GM21786 (cell line): ENCODE data around the gene PTPRN.
"Not testable (repeated sequence)": the region's sequence is repeated elsewhere in the genome, so short reads cannot be mapped to it uniquely, and the experiment has no call there.

Experiments
- ATAC-seq: cut with Tn5 transposase; IDR thresholded peaks from one replicate; pipeline ENCODE4 v1.9.1; 2021; ENCODE audit not compliant: unreplicated experiment

PTPRN gene

GRCh38 chr2:219309278-219309677 is at the start of gene PTPRN:
Gene PTPRN (minus strand): TSS chr2:219309401. CDS start chr2:219309332, 69 bp downstream.
- ATAC-seq, result no peak

- ATAC-seq, result no peak
Observed at GRCh38 chr2:219358170-219359075, 49.2 kb upstream of the PTPRN start.

- no peak for ATAC-seq
Observed at GRCh38 chr2:219356834-219357233, 47.6 kb upstream of the PTPRN start.

- ATAC-seq, result no peak
Observed at GRCh38 chr2:219354582-219354981, 45.4 kb upstream of the PTPRN start.

GRCh38 chr2:219353129-219353528 is 43.9 kb upstream of the PTPRN start:
- ATAC-seq, result no peak

- ATAC-seq, result no peak
Observed at GRCh38 chr2:219352448-219353023, 43.3 kb upstream of the PTPRN start.

GRCh38 chr2:219350710-219351221 is 41.6 kb upstream of the PTPRN start:
- ATAC-seq, result no peak

- ATAC-seq, result no peak
Observed at GRCh38 chr2:219350215-219350614, 41.0 kb upstream of the PTPRN start.

- no peak for ATAC-seq
Observed at GRCh38 chr2:219344751-219345430, 35.7 kb upstream of the PTPRN start.

- ATAC-seq, result no peak
Observed at GRCh38 chr2:219335373-219335786, 26.2 kb upstream of the PTPRN start.

GRCh38 chr2:219334076-219334475 is 24.9 kb upstream of the PTPRN start:
- ATAC-seq, result no peak

- no peak for ATAC-seq
Observed at GRCh38 chr2:219332542-219332941, 23.3 kb upstream of the PTPRN start, which contains the start of gene RESP18. Gene RESP18 (minus strand): TSS chr2:219332744.

- ATAC-seq, result no peak
Observed at GRCh38 chr2:219331560-219332213, 22.5 kb upstream of the PTPRN start.

GRCh38 chr2:219327719-219328118 is 18.5 kb upstream of the PTPRN start:
- ATAC-seq, result no peak

GRCh38 chr2:219325657-219326315 is 16.6 kb upstream of the PTPRN start:
- ATAC-seq, result no peak

GRCh38 chr2:219325136-219325535 is 15.9 kb upstream of the PTPRN start:
- no peak for ATAC-seq

- ATAC-seq, result no peak
Observed at GRCh38 chr2:219323434-219323833, 14.2 kb upstream of the PTPRN start.

- ATAC-seq, result no peak
Observed at GRCh38 chr2:219314804-219315468, 5.7 kb upstream of the PTPRN start.

- ATAC-seq, result not testable (repeated sequence)
Observed at GRCh38 chr2:219312683-219313263, 3.6 kb upstream of the PTPRN start.
